Naive thymus-derived CD8-positive, alpha-beta T cell (primary cell): ENCODE results near the gene IARS1. TPM values are rescaled to one million over a fixed set of nuclear protein-coding genes. Genes with fewer than 3 reads are reported as not detected.

ENCODE experiments used
- ATAC-seq, 2 donors: fragments of 150-1000 bp; cut with Tn5 transposase in 1 of 2; sonication (Bioruptor Pico), chemical (Tn5 transposase) in 1 of 2; 1 replicate in 1 of 2; 2 replicates in 1 of 2; pipeline ENCODE4 v1.10.0; 2021; ENCODE audit warnings: mild to moderate bottlenecking in 2 of 2, moderate library complexity in 2 of 2
- POLR2A ChIA-PET: fragments of 350-600 bp; sonication (Branson Sonifier 250); formaldehyde crosslinking; loops from one replicate; lab custom pipeline; 2021; ENCODE audit warnings: antibody characterized with exemption; lab: Charles Lee
- DNase-seq, 10 donors: peaks; one replicate each; pipeline versions ENCODE4 v3.0.0 to v3.0.0-alpha.2; 2020 to 2022
- H3K27ac Mint-ChIP-seq, 10 donors: one replicate each; pipeline ENCODE4 v1.8.0; 2020 to 2022; ENCODE audit warnings: mild to moderate bottlenecking in 10 of 10, mixed read lengths in 10 of 10, moderate library complexity in 4 of 10, inconsistent platforms in 1 of 10
- H3K27me3 Mint-ChIP-seq, 5 donors: one replicate each; pipeline ENCODE4 v1.8.0; 2021 to 2022; ENCODE audit warnings: mixed read lengths in 5 of 5
- H3K36me3 Mint-ChIP-seq, 3 donors: one replicate each; pipeline ENCODE4 v1.8.0; 2020 to 2022; ENCODE audit warnings: mixed read lengths in 3 of 3, mild to moderate bottlenecking in 2 of 3, inconsistent platforms in 1 of 3
- H3K4me1 Mint-ChIP-seq, 4 donors: one replicate each; pipeline ENCODE4 v1.8.0; 2021 to 2022; ENCODE audit warnings: mixed read lengths in 4 of 4
- H3K4me3 Mint-ChIP-seq, 10 donors: one replicate each; pipeline ENCODE4 v1.8.0; 2020 to 2022; ENCODE audit warnings: mild to moderate bottlenecking in 10 of 10, mixed read lengths in 10 of 10, moderate library complexity in 6 of 10, inconsistent platforms in 1 of 10
- H3K9me3 Mint-ChIP-seq, 9 donors: one replicate each; pipeline ENCODE4 v1.8.0; 2020 to 2022; ENCODE audit warnings: mixed read lengths in 9 of 9, mild to moderate bottlenecking in 3 of 9, inconsistent platforms in 1 of 9, moderate library complexity in 1 of 9
- polyA plus RNA-seq, 3 donors: library from polyadenylated mRNA; unstranded; fragments of 300-500 nt; fragmentation: Illumina TruSeq; gene quantifications; one replicate each; pipeline ENCODE4 v1.2.3, GENCODE V29; 2021
- total RNA-seq, 8 experiments: library from RNA in 2 of 8; stranded (reverse) in 2 of 8; gene quantifications; one replicate each; pipeline ENCODE4 v1.2.3 and lab custom pipeline; 2021 to 2026

Gene IARS1
- total RNA-seq (100 to 1,000 TPM; 150 to 151 TPM), polyA plus RNA-seq (10 to 100 TPM; 62.2 to 75.2 (median 66.5) TPM), total RNA-seq (lab: John Stamatoyannopoulos, UW) (188 to 1,409 (median 355) reads per million in 6 experiments)

DNA sequence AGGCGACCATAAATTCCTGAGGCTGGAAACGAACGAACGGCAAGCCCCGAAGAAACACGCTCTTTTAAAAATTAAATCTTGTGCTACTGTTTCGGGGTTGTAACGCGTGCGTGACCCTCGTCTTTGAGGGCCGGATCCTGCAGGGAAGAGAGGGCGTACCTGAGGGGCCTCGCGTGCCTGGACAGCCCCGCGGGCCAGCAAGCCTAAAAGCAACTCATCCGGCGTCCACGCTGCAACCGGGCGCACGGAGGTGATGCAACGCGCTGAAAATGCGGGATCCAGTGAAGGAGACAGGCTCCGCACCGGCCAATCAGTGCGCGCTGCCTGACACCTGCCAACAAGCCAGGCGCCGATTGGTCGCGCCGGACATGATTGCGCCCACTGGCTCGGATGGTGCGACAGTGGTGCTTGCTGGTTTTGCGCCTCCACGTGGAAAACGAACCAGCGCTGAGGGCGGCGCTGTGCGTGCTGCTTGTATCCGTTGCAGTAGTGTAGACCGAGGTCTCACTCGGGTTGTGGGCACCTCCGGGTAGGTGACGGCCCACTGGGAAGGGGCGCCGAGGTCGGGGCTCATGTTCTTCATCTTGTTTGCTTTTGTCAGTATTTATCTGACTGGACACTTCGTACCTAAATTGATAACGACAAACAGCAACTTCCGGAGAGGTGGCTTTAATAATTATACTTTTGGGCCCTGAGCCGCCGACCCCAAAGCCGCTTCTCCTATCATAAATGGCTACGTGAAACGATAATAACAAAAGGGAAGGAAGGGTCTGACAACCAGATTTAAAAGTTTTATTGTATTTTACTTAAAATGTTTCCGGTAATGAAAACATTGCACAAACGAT is at the start of gene IARS1:
Gene IARS1, minus strand, starts transcription at position 246 of the 845 bp plus-strand sequence. CDS start 4,278 bp downstream, outside the sequence.
- peak within 1 kb of the TSS; percentile 94 to 99 (median 98) for H3K4me3 Mint-ChIP-seq

DNA sequence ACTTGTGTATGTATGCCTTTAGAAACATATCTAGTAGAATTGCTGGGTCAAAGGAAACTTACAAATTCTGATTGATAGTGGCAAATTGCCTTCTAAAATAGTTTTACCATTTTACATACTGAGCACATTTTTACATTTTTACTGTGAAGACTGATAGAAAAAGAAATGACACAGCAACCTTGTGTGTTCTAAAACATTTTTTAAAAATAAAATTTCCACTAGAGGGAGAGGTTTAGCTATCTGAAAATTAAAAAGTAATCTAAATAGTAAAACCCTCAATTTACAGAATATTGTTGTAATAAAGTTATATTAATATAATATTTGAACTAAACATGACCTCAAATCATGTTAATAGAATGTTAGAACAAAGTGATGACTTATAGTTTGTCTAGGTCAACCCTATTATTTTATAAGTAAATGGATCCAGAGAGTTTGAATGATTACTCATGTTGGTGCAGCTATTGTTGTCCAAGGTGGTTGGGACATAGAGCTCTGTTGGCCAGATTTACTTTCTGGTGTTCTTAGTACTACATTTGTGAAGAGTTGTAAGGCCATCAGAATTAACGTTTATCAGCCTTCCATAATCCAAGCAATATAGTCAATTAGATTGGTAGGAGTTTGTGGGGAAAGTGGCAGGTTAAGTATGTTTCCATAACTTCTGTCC is 49.5 kb upstream of the IARS1 start:
- DNase-seq (no peak), ATAC-seq (no peak)
- Mint-ChIP-seq H3K9me3 (peaks cover 0 to 8% (median 4%) of the 10 kb centered on the region in 9 donors), H3K4me1 (peaks cover 0 to 2% (median 0%) of the 10 kb centered on the region in 4 donors), H3K27me3 (no peaks in the 10 kb centered on the region), H3K36me3 (peaks cover 5 to 28% (median 17%) of the 10 kb centered on the region in 3 donors), H3K4me3 (no peak overlapping the region), H3K27ac (no peak overlapping the region)
- POLR2A ChIA-PET: no interaction called here

More for the DNA sequence above, at the start of gene IARS1:
- H3K36me3 Mint-ChIP-seq: peaks cover 0 to 40% (median 14%) of the 10 kb centered on the region in 3 donors
- H3K9me3 Mint-ChIP-seq: no peaks in the 10 kb centered on the region
- POLR2A ChIA-PET: interaction anchor here (0.9 to 3.1 kb wide), 4 partner anchors 9 to 376 kb away, joined by 3 to 8 read pairs (median 4); partner anchors contain the start of genes CENPP, IPPK and NOL8
- peaks cover 0 to 1% (median 0%) of the 10 kb centered on the region in 5 donors for H3K27me3 Mint-ChIP-seq
- ATAC-seq (peak; percentile 93 to 97), DNase-seq (peak; percentile 97 to 100 (median 100))
- peaks cover 27 to 66% (median 50%) of the 10 kb centered on the region in 4 donors for H3K4me1 Mint-ChIP-seq
- peak within 1 kb of the TSS; percentile 96 to 99 (median 99) for H3K27ac Mint-ChIP-seq

DNA sequence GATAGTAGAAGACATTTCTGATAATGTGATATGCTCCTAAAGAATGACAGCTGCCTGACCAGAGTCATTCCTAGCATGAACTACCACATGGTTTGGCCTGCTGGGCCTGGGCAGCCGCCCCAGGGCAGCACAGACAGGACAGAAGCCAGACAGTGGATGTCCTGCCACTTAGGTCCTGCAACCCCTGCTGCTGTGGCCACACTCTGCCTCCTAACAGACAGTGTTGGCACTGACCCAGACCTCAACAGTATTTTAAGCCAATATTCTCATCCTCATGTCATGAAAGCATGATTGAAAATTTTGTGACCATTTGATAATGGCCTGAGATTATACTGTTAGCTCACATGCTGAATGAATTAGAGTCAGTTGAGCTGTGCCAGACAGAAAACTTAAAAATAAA is 48.1 kb upstream of the IARS1 start:
- H3K27ac Mint-ChIP-seq: no peak overlapping the region
- ATAC-seq (no peak), DNase-seq (no peak)
- H3K9me3 Mint-ChIP-seq: peaks cover 0 to 8% (median 4%) of the 10 kb centered on the region in 9 donors
- peaks cover 5 to 32% (median 21%) of the 10 kb centered on the region in 3 donors for H3K36me3 Mint-ChIP-seq
- peaks cover 0 to 1% (median 0%) of the 10 kb centered on the region in 4 donors for H3K4me1 Mint-ChIP-seq
- no peak overlapping the region for H3K4me3 Mint-ChIP-seq
- POLR2A ChIA-PET: no interaction called here
- no peaks in the 10 kb centered on the region for H3K27me3 Mint-ChIP-seq

DNA sequence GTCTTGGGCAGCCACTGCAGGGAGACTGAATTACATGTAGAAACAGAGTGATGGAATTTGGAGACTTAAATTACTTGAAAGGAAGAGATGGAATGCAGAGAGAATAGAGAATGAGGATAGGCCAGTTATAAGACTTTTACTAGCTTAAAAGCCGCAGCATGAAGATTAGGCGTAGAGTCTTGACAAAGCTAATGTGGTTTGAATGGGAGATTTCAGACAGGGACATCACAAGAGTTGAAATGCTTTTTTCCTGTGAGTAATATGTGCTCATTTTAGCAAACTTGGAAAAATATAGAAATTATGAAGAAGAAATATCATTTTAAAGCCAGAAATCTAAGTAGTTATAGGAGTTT is 39.8 kb upstream of the IARS1 start:
- Mint-ChIP-seq H3K27me3 (no peaks in the 10 kb centered on the region), H3K9me3 (no peaks in the 10 kb centered on the region), H3K36me3 (peaks cover 0 to 23% (median 9%) of the 10 kb centered on the region in 3 donors), H3K27ac (no peak overlapping the region), H3K4me1 (no peaks in the 10 kb centered on the region), H3K4me3 (no peak overlapping the region)
- ATAC-seq (no peak), DNase-seq (no peak)
- POLR2A ChIA-PET: no interaction called here

DNA sequence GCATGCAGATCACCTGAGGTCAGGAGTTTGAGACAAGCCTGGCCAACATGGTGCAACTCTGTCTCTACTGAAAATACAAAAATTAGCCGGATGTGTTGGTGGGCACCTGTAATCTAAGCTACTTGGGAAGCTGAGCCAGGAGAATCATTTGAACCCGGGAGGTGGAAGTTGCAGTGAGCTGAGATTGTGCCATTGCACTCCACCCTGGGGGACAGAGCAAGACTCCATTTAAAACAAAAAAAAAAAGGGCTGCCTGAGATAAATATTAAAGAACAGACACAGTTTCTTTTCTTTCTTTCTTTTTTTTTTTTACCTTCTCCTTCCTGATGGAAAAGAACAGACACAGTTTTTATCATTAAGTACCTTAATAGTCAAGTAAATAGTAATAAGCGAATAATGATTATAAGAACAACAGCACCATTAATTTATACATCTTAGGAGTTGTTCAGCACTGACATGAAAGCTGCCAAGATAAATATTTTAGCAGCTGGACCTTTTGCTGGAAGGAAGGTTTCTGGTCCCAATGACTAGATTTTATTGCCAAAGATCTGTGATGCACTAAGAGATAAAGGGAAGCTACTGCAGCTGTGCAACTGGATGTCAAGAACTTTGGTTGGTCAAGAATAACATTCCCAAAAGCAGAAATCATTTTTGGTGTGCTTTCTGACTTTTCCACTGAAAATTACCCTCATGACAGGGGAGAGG is 39.2 kb upstream of the IARS1 start:
- no peaks in the 10 kb centered on the region for H3K9me3 Mint-ChIP-seq

DNA sequence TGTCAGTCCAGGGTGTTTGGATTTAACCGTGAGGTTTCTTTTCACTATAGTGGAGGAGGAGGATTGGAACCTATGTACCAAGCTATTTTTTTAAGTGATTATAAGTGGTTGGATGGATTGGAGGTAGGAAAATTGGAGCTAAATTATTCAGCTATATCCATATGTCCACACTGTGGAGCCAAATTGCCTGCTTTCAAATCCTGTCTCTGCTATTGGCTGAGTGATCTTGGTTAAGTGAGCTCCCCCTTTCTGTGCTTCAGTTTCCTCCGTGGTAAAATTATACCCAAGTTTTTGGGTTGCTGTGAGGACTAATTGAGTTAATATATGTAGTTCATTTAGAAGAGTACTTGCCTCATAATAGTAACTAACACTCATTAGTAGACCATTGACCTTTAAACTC is 34.7 kb upstream of the IARS1 start:
- DNase-seq (no peak), ATAC-seq (no peak)
- peak overlapping the region in 1 of 10 donors; percentile 63 for H3K4me3 Mint-ChIP-seq
- H3K36me3 Mint-ChIP-seq: peaks cover 0 to 13% (median 0%) of the 10 kb centered on the region in 3 donors
- H3K4me1 Mint-ChIP-seq: peaks cover 8 to 31% (median 30%) of the 10 kb centered on the region in 4 donors
- no peak overlapping the region for H3K27ac Mint-ChIP-seq
- no peaks in the 10 kb centered on the region for H3K9me3 Mint-ChIP-seq
- POLR2A ChIA-PET: no interaction called here
- H3K27me3 Mint-ChIP-seq: no peaks in the 10 kb centered on the region

More for the DNA sequence above, 39.2 kb upstream of the IARS1 start:
- H3K36me3 Mint-ChIP-seq: peaks cover 0 to 22% (median 8%) of the 10 kb centered on the region in 3 donors
- POLR2A ChIA-PET: no interaction called here
- H3K4me1 Mint-ChIP-seq: peaks cover 0 to 2% (median 0%) of the 10 kb centered on the region in 4 donors
- no peaks in the 10 kb centered on the region for H3K27me3 Mint-ChIP-seq
- no peak overlapping the region for H3K27ac Mint-ChIP-seq
- H3K4me3 Mint-ChIP-seq: no peak overlapping the region
- DNase-seq (no peak), ATAC-seq (no peak)

DNA sequence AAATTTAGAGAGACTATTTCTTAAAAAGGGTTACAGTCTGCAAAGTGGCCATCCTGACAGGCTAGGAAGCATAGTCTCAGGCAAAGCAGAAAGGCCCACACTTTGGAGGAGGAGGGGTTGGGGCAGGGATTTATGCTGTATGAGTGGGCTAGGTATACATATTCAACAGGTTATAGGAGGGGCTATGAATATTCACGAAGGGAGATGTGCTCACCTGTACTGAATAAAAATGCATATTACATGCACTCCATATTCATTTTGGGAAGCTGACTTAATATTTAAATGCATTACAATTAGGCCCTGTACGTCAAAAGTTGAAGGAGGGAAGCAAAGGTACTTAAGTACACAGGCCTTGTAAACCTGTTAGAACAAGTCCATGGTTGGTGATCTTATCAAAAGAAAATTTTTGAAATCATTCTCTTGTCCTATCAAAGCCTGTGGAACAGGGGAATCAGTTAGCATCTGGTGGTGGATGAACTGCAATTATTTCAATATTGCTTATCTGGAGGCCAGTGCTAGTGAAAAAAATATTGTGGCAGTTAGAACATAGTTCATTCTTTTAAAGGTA is 33.9 kb upstream of the IARS1 start:
- H3K9me3 Mint-ChIP-seq: no peaks in the 10 kb centered on the region
- peak overlapping the region in 9 of 10 donors; percentile 27 to 100 (median 99) for H3K4me3 Mint-ChIP-seq
- ATAC-seq (no peak), DNase-seq (no peak)
- H3K27ac Mint-ChIP-seq: peak overlapping the region in 3 of 10 donors; percentile 21 to 100 (median 99)
- POLR2A ChIA-PET: no interaction called here
- peaks cover 0 to 17% (median 0%) of the 10 kb centered on the region in 3 donors for H3K36me3 Mint-ChIP-seq
- H3K27me3 Mint-ChIP-seq: no peaks in the 10 kb centered on the region
- peaks cover 8 to 36% (median 32%) of the 10 kb centered on the region in 4 donors for H3K4me1 Mint-ChIP-seq

DNA sequence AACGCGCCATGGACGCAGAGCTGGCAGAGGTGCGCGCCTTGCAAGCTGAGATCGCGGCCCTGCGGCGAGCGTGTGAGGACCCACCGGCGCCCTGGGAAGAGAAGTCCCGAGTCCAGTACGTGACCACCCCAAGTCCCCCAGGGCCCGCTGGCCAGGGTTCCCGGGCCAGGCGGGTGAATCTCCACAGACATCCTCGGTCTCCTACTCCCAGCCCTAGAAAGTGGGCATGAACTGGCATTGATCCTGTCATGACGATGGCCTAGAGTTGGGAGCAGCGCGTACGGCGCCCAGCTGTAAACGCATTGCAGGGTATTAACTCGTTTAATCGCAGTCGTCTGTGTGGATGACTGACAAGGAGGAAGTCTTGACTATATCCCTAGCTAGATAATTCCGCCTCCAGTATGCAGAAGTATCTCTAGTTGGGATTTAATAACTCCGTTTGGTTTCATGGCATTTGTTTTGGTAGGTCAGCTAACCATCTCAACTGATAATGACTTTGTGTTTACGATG is 32.5 kb upstream of the IARS1 start:
- ATAC-seq (no peak), DNase-seq (no peak)
- H3K27me3 Mint-ChIP-seq: no peaks in the 10 kb centered on the region
- H3K36me3 Mint-ChIP-seq: peaks cover 0 to 23% (median 2%) of the 10 kb centered on the region in 3 donors
- peaks cover 8 to 36% (median 32%) of the 10 kb centered on the region in 4 donors for H3K4me1 Mint-ChIP-seq
- H3K4me3 Mint-ChIP-seq: peak overlapping the region; percentile 97 to 100 (median 99)
- H3K27ac Mint-ChIP-seq: peak overlapping the region; percentile 48 to 100 (median 99)
- no peaks in the 10 kb centered on the region for H3K9me3 Mint-ChIP-seq
- POLR2A ChIA-PET: interaction anchor here (0.6 to 2.4 kb wide), 8 partner anchors 14 to 344 kb away, joined by 3 to 17 read pairs (median 4); partner anchors contain the start of genes IARS1 and IPPK

DNA sequence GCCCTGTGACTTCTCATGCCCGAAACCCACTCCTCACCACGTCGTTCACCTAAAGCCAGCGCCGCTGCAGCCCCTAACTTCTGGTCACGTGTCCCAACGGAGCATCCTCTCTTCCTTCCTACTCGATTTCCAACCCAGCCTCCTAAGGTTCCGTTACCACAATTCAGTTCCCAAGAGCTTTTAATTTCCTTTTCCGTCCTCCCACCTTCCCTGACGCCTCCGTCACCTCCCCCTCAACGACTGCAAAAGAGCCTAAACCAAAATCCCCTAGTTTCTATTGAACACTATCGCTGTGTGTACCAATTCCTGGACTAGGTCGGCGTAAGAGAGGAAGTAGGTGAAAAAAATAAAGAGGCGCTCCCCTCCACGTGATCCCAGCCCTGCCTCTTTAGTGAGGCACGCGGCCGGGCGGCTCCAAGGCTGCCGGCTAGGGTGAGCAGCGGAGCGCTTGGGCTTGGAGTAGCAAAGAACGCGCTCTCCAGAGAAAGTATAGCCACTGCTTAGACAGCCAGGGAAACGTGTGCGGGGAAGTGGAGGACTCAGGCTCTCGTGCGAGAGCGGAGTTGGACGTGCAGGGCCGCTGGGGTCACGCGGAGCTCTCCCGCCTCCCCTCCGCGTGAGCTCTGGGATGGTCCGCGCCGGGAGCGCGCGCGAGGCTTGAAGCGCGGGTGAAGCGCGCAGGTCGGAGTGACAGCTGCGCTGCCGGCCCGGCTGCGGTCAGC is 31.9 kb upstream of the IARS1 start, which contains the start of the genes CENPP and NOL8:
Gene CENPP, plus strand, starts transcription at position 685 of the 722 bp plus-strand sequence.
Gene NOL8, minus strand, starts transcription at position 82 of the 722 bp plus-strand sequence. CDS start 1,189 bp downstream, outside the sequence.
- Mint-ChIP-seq H3K9me3 (no peaks in the 10 kb centered on the region), H3K27me3 (no peaks in the 10 kb centered on the region), H3K27ac (peak within 1 kb of the TSS; percentile 97 to 100 (median 99)), H3K4me1 (peaks cover 8 to 36% (median 32%) of the 10 kb centered on the region in 4 donors), H3K4me3 (peak within 1 kb of the TSS; percentile 97 to 100 (median 99)), H3K36me3 (peaks cover 0 to 28% (median 5%) of the 10 kb centered on the region in 3 donors)
- ATAC-seq (peak; percentile 94 to 95), DNase-seq (peak; percentile 70 to 94 (median 81))
- POLR2A ChIA-PET: interaction anchor here (0.6 to 2.4 kb wide), 8 partner anchors 13 to 345 kb away, joined by 3 to 17 read pairs (median 4); partner anchors contain the start of genes IARS1 and IPPK

DNA sequence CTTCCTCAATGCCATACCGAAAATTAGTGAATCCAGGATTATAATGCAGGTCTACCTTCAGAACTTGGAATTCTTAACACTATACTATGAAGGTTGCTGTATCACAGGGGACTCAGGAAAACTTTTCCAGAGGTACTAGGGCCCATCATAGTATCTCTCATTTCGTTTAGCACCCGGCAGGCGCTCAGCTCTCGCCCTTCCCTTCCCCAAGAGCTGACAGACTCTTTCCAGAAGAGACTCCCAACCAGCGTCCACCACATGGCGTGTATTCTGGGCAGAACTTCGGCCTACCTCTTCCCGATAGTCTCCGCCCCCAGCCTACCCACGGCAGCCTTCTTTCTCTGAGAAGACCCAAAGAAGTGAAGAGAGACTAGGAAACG is 31.4 kb upstream of the IARS1 start:
- ATAC-seq: peak; percentile 17 to 21

More for the DNA sequence above, 31.4 kb upstream of the IARS1 start:
- POLR2A ChIA-PET: interaction anchor here (0.9 to 2.4 kb wide), 5 partner anchors 11 to 345 kb away, joined by 3 to 17 read pairs (median 8); partner anchors contain the start of genes IARS1 and IPPK
- H3K27me3 Mint-ChIP-seq: no peaks in the 10 kb centered on the region
- peak in 1 of 10 donors; percentile 3 for DNase-seq
- peaks cover 0 to 33% (median 5%) of the 10 kb centered on the region in 3 donors for H3K36me3 Mint-ChIP-seq
- no peaks in the 10 kb centered on the region for H3K9me3 Mint-ChIP-seq
- H3K27ac Mint-ChIP-seq: peak overlapping the region; percentile 97 to 100 (median 99)
- peaks cover 11 to 39% (median 34%) of the 10 kb centered on the region in 4 donors for H3K4me1 Mint-ChIP-seq
- peak overlapping the region; percentile 97 to 100 (median 99) for H3K4me3 Mint-ChIP-seq
